Measurements from ENCODE around the gene REPS1.
"Not testable (repeated sequence)": the region's sequence is repeated elsewhere in the genome, so short reads cannot be mapped to it uniquely, and the experiment has no call there.

The REPS1 gene

GRCh38 chr6:138987643-138988468 is at the start of gene REPS1:
TSS of gene REPS1 (minus strand) at chr6:138988253. CDS start at chr6:138987682, 571 bp downstream.
- DNase-seq, result peak; percentile 97

GRCh38 chr6:139037490-139037889 is 49.4 kb upstream of the REPS1 start:
- no peak for DNase-seq

GRCh38 chr6:139030228-139030963 is 42.3 kb upstream of the REPS1 start:
- no peak for DNase-seq

GRCh38 chr6:139029470-139030227 is 41.6 kb upstream of the REPS1 start:
- DNase-seq, result peak; percentile 89

GRCh38 chr6:139028658-139029469 is 40.8 kb upstream of the REPS1 start, which contains the start of gene ABRACL:
TSS of gene ABRACL (plus strand) at chr6:139028745. CDS start at chr6:139034161, 5,416 bp downstream.
- peak; percentile 90 for DNase-seq

GRCh38 chr6:139028215-139028657 is 40.2 kb upstream of the REPS1 start:
- no peak for DNase-seq

GRCh38 chr6:139027620-139028182 is 39.6 kb upstream of the REPS1 start:
- peak; percentile 80 for DNase-seq

- DNase-seq, result not testable (repeated sequence)
Observed at GRCh38 chr6:139025416-139025815, 37.4 kb upstream of the REPS1 start.

- DNase-seq, result no peak
Observed at GRCh38 chr6:139020689-139021088, 32.6 kb upstream of the REPS1 start.

- DNase-seq, result no peak
Observed at GRCh38 chr6:139019722-139020121, 31.7 kb upstream of the REPS1 start.

- DNase-seq, result no peak
Observed at GRCh38 chr6:139017227-139017626, 29.2 kb upstream of the REPS1 start.

GRCh38 chr6:139016337-139017213 is 28.5 kb upstream of the REPS1 start:
- DNase-seq, result peak; percentile 59

GRCh38 chr6:139014945-139015344 is 26.9 kb upstream of the REPS1 start:
- DNase-seq, result no peak

GRCh38 chr6:139013185-139013800 is 25.2 kb upstream of the REPS1 start:
- DNase-seq, result no peak

- no peak for DNase-seq
Observed at GRCh38 chr6:139011980-139012379, 23.9 kb upstream of the REPS1 start.

GRCh38 chr6:139010674-139011073 is 22.6 kb upstream of the REPS1 start:
- DNase-seq, result no peak

- no peak for DNase-seq
Observed at GRCh38 chr6:139008117-139008516, 20.1 kb upstream of the REPS1 start.

GRCh38 chr6:139007428-139007827 is 19.4 kb upstream of the REPS1 start:
- no peak for DNase-seq

GRCh38 chr6:139006477-139006876 is 18.4 kb upstream of the REPS1 start:
- no peak for DNase-seq

- no peak for DNase-seq
Observed at GRCh38 chr6:139003751-139004150, 15.7 kb upstream of the REPS1 start.
